ENCODE measurements around the gene DNASE1L3. TPM values are rescaled to one million over a fixed set of nuclear protein-coding genes. Genes with fewer than 3 reads are reported as not detected.

Gene DNASE1L3
- total RNA-seq, 6 experiments from 2014 or later: not detected

- Mint-ChIP-seq H3K4me3 (no peak overlapping the region), H3K9me3 (no peaks in the 10 kb centered on the region), H3K36me3 (ENCODE audit: low read depth) (peaks cover 49% of the 10 kb centered on the region), H3K27ac (no peak overlapping the region), H3K4me1 (ENCODE audit: low read depth) (no peaks in the 10 kb centered on the region), H3K27me3 (ENCODE audit: insufficient read depth) (peaks cover 4% of the 10 kb centered on the region; the same call in 1 of the 2 replicates)
- DNase-seq: no peak
- TF ChIP-seq, protein P1, sequence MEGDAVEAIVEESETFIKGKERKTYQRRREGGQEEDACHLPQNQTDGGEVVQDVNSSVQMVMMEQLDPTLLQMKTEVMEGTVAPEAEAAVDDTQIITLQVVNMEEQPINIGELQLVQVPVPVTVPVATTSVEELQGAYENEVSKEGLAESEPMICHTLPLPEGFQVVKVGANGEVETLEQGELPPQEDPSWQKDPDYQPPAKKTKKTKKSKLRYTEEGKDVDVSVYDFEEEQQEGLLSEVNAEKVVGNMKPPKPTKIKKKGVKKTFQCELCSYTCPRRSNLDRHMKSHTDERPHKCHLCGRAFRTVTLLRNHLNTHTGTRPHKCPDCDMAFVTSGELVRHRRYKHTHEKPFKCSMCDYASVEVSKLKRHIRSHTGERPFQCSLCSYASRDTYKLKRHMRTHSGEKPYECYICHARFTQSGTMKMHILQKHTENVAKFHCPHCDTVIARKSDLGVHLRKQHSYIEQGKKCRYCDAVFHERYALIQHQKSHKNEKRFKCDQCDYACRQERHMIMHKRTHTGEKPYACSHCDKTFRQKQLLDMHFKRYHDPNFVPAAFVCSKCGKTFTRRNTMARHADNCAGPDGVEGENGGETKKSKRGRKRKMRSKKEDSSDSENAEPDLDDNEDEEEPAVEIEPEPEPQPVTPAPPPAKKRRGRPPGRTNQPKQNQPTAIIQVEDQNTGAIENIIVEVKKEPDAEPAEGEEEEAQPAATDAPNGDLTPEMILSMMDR (IDR thresholded peaks at IDR 0.05): no peak
Measured at GRCh38 chr3:58143417-58144055, 67.2 kb downstream of the DNASE1L3 start.

Other genes with a start within 250 kb of the DNASE1L3 start
- 100 to 1,000 TPM in 3 of 6 experiments, 10 to 100 TPM in 3; 93.8 to 117 (median 98.7) TPM for gene FLNB, start 202.6 kb downstream of the DNASE1L3 start, total RNA-seq (2021; fragmentation: NEBNext Ultra II Directional; extraction: Animal tissue kit (Norgen Biotek cat#: 25700))
- 1 to 10 TPM; 6.1 to 8.9 (median 6.5) TPM for gene ABHD6, start 26.8 kb upstream of the DNASE1L3 start, total RNA-seq (2021; fragmentation: NEBNext Ultra II Directional; extraction: Animal tissue kit (Norgen Biotek cat#: 25700))
- 10 to 100 TPM; 14.5 to 19.9 (median 16.0) TPM for gene RPP14, start 95.3 kb upstream of the DNASE1L3 start, total RNA-seq (2021; fragmentation: NEBNext Ultra II Directional; extraction: Animal tissue kit (Norgen Biotek cat#: 25700))
- gene HTD2, start 95.5 kb upstream of the DNASE1L3 start, total RNA-seq (2021; fragmentation: NEBNext Ultra II Directional; extraction: Animal tissue kit (Norgen Biotek cat#: 25700)): 1 to 10 TPM; 5.1 to 8.7 (median 6.3) TPM
- gene PXK, start 121.9 kb upstream of the DNASE1L3 start, total RNA-seq (2021; fragmentation: NEBNext Ultra II Directional; extraction: Animal tissue kit (Norgen Biotek cat#: 25700)): 10 to 100 TPM; 16.3 to 25.1 (median 21.1) TPM
- gene PDHB, start 222.9 kb upstream of the DNASE1L3 start, total RNA-seq (2021; fragmentation: NEBNext Ultra II Directional; extraction: Animal tissue kit (Norgen Biotek cat#: 25700)): 10 to 100 TPM; 85.6 to 95.7 (median 92.3) TPM

Data from HFFc6 (cell line).